Activated T-cell treated with anti-CD3 and anti-CD28 coated beads for 48 hours (primary cell): Measurements from ENCODE around the gene SNX1.
"Not testable (repeated sequence)": the region's sequence is repeated elsewhere in the genome, so short reads cannot be mapped to it uniquely, and the experiment has no call there.

ENCODE experiments used
- DNase-seq: peaks from one replicate; pipeline ENCODE4 v3.0.0-alpha.2; 2020; ENCODE audit warnings: low read depth

The SNX1 gene

DNA sequence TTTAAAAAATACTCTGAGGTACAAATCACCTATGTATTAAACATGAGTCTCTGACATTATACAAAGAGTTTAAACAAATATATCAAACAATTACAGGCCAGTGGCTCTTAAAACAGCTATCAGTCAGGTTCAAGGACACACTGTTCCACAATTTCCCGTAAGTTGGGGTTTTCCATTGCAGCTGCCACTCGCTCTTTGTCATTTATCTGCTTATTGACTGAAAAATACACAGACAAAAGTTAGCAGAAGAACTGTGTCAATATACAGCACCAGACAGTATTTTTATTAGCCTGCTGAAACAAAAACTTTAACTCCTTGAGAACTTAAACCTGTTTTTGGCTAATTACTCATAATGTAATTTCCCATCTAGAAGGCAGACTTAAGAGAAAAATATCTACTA lies 23.0 kb upstream of the SNX1 start:
- DNase-seq, result no peak

DNA sequence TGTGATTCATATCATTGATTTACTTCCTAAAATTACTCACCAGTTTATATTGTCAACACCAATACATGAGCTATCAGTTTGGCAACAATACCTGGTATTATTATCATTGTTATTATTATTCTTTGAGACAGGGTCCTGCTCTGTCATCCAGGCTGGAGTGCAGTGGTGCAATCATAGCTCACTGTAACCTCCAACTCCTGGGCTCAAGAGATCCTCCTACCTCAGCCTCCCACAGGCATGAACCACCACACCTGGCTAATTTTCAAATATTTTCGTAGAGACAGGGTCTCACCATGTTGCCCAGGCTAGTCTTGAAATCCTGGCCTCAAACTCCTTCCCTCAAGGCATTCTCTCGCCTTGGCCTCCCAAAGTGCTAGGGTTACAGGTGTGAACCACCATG lies 22.3 kb upstream of the SNX1 start:
- not testable (repeated sequence) for DNase-seq

DNA sequence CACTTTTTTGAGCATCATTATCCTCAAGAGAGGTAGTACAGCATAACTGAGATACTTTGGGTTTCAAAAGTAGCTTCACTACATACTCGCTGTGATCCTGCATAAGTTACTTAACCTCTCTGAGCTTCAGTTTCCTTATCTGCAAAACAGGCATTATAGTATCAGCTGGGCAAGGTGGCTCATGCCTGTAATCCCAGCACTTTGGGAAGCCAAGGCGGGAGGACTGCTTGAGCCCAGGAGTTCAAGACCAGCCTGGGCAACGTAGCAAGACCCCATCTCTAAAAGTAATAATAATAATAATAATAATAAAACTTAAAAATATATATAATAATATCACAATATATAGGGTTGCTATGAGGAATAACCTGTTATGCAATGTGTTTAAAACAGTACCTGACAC lies 13.0 kb upstream of the SNX1 start:
- no peak for DNase-seq

DNA sequence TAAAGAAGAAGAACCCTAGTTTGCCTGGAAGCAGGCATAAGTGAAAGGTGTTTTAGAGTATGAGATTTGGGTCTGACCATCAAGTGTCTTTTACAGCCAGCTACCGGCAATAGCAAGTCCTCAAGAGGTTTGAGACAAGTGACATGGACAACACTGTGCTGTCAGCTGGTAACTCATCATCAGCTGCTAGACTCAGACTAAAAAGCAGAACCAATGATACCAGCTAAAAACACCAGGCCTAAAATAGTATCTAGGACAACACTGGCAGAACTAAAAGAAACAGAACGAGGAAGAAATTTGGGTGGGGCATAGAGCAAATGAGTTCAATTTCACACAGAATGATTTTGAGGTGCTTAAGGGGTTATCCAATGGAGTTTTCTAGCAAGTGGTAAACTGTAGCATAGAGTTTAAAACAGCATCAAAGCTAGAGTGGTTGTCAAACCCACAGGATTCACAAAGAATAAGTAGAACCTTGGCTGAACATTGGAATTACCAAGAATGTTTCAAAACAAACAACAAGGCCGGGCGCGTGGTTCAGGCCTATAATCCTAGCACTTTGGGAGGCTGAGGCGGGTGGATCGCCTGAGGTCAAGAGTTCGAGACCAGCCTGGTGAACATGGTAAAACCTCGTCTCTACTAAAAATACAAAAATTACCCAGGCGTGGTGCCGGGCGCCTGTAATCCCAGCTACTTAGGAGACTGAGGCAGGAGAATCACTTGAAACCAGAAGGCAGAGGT lies 6.1 kb upstream of the SNX1 start:
- no peak for DNase-seq

DNA sequence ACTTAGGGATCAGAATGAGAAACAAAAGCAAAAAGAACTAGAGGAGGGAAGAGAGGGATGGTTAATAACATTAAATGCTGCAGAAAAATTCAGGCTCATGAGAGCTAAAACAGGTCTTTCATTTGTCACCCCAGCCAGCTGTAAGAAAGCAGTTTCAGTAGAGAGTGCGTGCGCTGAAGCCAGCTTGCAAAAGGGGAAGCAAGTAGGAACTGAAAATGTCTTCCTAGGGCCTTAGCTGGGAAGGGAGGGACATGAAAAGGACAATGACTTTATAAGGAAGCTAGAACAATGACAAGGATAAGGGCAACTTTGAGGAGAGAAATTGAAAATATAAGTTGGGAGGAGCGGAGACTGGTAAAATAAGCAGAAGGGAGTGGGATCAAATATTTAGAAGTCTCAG lies 5.3 kb upstream of the SNX1 start:
- DNase-seq, result no peak

DNA sequence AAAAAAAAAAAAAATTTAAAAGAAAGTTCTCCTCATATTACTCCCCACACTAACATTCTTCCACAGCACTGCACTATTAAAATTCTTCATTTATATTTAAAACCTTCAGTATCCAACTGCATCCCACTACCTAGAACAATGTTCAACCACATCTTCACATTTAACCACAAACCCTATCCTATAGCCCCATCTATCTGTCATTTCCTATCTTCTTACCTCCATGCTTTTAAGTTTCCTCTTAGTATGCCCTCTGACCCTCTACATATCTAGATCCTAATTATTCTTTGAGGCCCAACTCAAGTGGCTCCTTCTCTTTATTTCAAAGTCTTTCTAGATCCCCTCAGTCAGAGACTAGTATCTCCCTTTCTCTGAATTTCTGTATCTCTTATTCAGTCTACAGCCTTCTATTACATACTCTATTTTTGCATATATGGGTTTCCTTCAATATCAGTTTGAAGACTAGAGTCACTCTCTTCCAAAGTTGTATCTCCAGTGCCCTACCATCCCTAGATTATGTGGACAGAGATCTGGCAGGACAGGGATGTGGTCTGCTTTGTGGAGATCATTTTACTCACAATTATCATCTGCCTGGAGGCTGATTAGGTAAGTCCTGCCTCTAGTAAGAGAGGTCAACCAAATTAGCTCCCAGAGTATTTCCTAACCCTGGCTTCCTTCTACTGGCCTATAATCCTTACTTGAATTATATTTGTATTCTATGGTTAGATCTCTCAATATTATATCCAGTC lies 3.5 kb upstream of the SNX1 start:
- DNase-seq, result no peak

DNA sequence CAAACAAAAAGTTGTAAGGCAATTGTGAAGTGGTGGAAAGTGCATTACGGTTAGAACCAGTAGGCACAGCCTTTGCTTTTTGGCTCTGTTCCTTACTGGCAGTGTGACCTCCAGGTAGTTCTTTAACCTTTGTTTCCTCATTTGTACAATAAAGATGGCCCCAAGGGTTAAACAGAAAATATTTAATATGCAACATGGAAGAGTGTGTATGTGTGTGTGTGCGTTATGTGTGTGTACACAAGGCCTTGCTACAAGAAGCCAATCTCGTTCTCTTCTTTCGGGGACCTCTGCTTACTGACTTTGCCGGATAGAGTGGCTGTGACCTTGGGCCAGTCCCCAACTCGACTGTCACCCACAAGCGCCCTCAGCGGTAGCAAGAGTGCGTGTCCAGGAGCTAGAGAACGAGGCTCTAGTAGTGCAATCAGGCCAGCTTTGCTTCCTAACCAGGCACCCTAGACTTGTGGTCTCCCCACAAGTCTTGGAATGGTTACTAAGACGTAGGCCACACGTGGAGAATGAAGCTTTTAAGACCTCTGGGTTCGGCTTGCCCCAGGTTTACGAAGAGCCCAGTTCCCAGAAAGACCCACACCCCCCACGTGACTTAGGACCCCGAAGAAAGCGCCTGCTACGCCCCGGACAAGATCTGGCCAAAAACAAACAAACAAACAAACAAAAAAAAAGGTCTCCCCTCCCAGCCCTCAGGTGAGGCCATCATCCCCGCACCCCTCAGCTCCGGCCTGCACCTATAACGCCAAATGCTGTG lies 2.7 kb upstream of the SNX1 start:
- peak; percentile 38 for DNase-seq

DNA sequence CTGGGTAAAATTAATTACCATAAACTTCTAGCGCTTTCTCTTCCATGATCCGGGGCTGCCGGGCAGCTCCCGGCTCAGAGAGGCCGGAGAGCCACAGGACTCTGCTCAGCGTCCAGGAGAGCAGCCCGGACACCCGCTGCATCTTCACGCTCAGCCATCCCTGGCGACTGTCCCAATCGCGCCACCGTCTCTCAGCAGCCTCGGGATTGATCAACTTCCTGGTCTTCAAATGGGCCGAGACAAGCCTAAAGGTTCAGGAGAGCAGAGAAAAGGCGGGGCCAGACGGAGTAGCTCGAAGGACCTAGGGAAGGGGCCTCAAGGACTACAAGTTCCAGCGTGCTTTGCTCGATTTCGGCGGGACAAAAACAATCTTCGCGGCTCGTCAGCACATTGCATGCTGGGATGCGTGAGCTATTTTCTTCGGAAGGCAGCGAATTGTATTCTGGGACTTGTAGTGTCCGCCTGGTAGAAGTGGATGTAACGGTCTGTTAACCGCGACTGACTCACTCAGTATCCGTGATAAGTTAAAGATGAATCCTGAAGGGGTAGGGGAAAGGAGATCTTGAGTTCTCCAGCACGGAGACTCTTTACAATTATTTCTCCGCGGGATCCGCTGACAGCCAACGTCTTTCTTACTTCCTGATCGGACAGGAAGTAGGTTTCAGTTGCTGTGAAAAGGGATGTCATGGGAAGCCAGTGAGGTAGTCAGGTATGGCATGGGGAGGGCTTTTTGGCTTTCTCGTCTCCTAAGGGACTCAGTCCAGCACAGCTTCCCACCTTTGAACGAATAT lies 2.0 kb upstream of the SNX1 start, which contains the start of gene CIAO2A:
Gene CIAO2A (minus strand): TSS at position 212 of the 791 bp plus-strand sequence. CDS start 70 bp downstream, at position 142.
- peak; percentile 87 for DNase-seq

DNA sequence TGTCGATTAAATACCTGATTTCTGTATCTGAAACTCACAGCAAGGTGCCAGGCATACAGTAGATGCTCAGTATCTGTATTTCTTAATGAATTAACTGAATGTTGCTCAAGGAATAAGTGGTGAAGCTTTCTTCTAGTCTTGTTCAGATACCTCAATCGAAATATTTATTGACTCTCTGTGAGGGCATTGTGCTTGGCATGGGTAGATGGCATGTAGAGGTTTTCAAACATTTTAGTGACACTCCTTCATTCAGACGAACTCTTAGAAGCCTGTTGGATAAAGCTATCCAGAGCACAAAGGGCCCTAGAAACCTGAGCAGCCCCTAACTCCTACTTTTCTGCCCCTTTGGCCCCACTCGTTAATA lies 369 bp upstream of the SNX1 start:
- no peak for DNase-seq

DNA sequence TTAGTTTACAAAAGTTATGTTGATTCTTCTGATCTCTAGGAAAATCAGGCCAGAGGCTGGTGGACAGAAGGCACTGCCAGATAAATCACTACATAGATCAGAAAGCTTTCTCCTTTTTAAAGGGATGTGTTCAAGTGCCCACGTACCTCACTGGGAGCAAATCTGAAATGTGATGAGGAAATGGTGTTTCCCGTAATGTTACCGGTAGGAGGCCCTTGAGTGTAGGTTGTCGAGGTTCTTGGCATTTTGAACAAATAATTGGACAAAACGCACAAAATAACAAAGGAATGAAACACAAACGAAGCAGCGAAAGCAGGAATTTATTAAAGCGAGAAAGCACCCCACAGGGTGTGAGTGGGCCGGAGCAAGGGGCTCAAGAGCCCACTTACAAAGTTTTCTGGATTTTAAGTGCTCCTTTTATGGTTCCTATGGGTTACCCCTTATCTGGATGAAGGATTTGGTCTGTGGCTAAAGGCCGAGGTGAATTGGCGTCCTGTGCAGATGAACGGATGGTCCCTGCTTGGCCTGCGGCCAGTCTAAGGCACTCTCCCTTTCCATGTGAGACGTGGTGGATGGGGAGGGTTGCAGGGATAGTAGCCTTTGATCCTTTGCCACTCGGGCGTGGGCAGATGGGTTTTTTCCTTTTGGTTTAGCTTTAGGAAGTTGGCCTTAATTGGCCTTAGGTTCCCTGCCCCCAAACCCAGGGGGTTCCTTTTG lies 1.0 kb downstream of the SNX1 start:
- DNase-seq, result no peak

DNA sequence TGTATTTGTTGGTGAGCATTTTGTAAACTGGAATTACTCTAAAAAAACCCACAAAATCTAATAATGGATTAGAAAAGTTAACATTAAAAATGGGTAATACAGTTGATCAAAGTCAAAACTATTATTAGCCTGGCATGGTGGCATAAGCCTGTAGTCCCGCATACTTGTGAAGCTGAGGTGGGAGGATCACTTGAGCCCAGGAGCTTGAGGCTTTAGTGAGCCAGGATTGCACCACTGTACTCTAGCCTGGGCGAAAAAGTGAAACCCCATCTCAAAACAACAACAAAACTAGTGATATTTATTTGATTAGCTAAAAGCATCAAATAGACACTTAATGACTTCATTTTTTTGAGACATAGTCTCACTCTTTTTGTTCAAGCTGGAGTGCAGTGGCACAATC lies 3.6 kb downstream of the SNX1 start:
- no peak for DNase-seq

DNA sequence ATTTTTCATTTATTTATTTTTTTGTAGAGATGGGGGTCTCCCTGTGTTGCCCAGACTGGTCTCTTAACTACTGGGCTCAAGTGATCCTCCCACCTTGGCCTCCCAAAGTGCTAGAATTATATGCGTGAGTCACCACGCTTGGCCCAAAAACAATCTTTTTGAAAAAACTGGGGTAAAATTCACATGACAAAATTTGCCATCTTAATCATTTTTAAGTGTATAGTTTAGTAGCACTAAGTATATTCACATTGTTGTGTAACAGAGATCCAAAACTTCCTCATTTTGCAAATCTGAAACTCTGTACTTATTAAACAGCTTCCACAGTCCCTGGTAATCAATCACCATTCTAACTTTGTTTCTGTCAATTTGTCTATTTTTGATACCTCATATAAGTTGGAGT lies 5.2 kb downstream of the SNX1 start:
- no peak for DNase-seq

DNA sequence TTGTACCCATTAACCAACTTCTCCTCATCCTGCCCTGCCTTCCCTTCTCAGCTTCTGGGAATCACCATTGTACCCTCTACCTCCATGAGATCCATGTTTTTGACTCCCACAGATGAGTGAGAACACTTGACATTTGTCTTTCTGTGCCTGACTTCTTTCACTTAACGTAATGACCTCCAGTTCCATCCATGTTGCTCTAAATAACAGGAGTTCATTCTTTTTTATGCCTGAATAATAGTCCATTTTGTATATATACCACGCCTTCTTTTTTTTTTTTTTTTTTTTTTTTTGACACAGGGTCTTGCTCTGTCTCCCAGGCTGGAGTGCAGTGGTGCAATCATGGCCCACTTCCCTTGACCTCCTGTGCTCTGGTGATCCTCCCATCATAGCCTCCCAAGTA lies 6.7 kb downstream of the SNX1 start:
- no peak for DNase-seq

DNA sequence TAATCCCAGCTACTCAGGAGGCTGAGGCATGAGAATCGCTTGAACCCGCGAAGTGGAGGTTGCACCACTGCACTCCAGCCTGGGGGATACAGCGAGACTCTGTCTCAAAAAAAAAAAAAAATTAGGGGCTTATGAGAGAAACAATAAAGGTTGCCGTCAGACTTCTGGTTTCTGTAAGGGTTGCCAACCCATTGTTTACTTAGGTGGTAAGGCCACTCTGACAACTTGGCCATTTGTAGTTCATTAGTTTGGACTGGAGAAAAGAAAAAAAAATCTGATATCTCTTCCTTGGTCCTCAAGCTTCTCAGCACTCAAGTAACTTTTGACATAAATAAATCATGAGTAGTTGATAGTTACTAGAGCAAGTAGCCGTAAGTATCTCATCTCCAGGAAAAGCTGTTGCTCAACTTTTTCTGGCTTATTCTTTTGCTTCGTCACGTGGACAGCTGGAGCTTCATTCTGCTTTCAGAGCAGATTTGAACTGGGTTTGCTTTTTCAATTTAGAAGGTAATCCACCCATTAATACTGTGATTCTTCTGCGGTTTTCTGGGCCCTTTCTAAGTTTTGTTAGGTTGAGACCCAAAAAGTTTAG lies 9.4 kb downstream of the SNX1 start:
- no peak for DNase-seq

DNA sequence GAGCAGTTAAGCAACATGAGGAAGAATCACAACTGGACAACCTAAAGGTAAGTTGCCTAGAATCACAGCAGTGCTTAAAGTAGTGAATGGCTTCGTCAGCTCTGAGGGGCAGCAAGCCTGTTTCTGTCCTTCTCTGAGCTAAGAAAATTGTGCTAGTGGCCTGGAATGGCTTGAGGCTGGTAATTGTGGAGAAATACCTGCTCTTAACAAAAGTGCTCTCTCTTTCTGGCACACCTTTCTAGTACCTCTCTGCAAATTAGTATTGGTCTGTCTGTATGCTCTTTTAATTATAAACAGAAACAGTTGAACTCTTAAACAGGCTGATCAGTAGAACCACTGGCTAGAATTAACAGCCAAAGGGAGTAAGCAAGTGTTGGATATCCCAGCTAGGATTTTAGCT lies 11.6 kb downstream of the SNX1 start:
- no peak for DNase-seq

DNA sequence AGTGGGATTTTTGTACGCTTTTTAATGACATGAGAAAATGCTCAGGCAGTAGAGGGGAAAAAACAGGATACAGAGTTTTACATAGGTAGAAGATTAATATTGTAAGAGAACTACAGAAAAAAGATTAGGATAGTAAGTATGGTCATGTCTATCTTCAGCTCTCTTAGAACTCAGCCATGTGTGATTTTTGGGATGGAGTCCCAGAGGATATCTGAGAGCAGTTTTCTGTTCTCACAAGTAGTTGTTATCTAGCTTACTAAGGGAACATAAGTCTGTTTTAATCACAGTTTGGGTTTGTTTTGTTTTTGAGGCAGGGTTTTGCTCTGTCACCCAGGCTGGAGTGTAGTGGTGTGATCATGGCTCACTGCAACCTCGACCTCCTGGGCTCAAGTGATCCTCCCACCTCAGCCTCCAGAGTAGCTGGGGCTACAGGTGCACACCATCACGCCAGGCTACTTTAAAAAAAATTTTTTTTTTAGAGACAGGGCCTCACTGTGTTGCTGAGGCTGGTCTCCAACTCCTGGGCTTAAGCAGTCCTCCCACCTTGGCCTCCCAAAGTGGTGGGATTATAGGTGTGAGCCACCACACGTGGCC lies 14.4 kb downstream of the SNX1 start:
- DNase-seq, result not testable (repeated sequence)

DNA sequence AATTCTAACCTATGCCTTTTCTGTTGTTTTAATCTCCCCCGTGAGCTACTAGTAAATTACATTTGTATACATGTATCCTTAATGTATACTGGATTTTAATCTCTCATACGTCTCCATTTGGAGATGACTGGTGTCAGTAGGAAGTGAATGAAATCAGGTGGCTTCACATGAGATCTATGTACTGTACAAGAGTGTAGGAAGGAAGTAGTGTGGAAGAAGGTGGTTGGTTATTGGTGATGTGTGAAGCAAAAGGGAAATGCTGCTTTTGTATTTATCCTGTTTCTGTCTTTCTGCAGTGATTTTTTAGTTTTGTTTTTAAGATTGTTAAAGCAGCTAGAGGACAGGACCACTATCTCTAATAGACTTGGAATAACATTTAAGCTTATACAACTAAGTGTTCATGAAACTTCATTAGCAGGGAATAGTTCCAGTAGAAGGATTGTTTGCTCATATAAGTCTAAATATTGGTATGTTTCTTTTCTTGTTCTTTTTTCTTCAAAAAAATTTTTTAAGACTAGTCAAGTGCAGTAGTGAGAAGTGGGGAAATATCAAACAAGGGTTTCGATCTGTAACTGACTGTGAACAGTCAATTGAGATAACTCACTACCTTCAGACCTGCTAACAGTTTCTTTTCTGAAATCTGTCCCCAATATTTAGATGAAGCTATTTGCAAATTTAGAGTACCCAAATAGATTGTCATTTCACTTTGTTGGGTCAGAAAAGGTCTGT lies 15.3 kb downstream of the SNX1 start:
- DNase-seq, result no peak

DNA sequence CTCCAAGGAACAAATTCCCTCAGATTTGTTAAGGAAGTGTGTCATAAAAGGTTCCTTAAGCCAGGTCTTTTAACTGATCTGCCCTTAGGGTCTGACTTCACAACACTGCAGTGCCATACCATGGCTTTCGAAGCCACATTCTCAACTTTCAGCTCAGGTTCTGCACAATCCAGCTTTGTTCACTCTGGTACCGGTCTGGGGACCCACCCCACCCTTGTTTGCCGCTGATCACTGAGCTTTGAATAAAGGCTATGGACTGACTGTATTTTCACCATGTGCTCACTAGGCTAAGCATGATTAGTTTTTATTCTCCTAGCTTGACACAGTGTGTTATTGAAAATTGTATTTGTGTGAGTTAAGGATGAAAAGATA lies 15.9 kb downstream of the SNX1 start:
- DNase-seq, result no peak

DNA sequence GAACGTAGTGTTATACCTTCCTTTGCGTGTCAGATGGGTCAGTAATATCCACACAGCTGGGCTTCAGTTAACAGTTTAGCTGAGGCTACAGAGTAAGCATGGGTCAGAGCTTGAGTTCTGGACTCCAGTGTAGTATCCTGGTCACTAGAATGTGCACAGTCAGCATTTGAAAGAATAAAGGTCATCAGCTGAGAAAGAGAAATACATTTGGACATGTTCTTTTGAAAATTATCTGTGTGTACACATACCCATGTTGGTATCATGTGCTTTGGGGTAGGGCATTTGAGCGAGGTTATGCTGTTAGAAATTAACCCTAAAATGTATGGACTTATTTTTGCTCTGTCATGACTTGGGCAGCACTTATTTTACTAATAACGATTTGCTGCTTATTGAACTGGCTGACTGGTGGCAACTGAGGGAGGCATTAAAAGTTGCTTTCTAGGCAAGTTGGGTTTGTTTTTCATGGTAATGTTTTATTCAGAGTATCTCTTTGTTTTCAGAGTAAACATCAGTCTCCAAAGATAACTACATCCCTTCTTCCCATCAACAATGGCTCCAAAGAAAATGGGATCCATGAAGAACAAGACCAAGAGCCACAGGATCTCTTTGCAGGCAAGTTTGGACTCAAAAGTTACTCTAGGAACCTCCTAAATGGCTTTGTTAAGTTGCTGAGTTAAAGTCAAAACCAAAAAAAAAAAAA lies 16.4 kb downstream of the SNX1 start:
- DNase-seq, result no peak
